Fibroblast of the aortic adventitia (primary cell): Measurements from ENCODE around the gene BTBD6. TPM values are rescaled to one million over a fixed set of nuclear protein-coding genes. Genes with fewer than 3 reads are reported as not detected.
"Not testable (repeated sequence)": the region's sequence is repeated elsewhere in the genome, so short reads cannot be mapped to it uniquely, and the experiment has no call there.

Experiments
- DNase-seq: peaks from one replicate; pipeline ENCODE4 v3.0.0-alpha.2; 2010; ENCODE audit warnings: low read depth
- H3K4me3 ChIP-seq: 2 replicates; pipeline ENCODE4 v1.5.1; 2011; ENCODE audit warnings: low read depth, mild to moderate bottlenecking, control low read depth, low read length, moderate library complexity
- CTCF ChIP-seq: IDR thresholded peaks from 2 replicates; pipeline ENCODE4 v1.5.1; 2011; ENCODE audit warnings: mild to moderate bottlenecking, low read length, control low read depth, inconsistent platforms; ENCODE audit not compliant: insufficient read depth
- total RNA-seq: library from RNA; depleted of rRNA; stranded (reverse); fragments of >200 nt; gene quantifications from 2 replicates; pipeline ENCODE4 v1.2.3, GENCODE V29; 2012; ENCODE audit warnings: low replicate concordance

Gene BTBD6
- total RNA-seq, 1 donor = 51.0 TPM

- DNase-seq = no peak
- no peak for TF ChIP-seq CTCF
- H3K4me3 ChIP-seq = no peak overlapping the region
Measured at GRCh38 chr14:105290621-105291346, 42.5 kb downstream of the BTBD6 start.

GRCh38 chr14:105292826-105293711 is 44.7 kb downstream of the BTBD6 start:
- no peak overlapping the region for H3K4me3 ChIP-seq
- DNase-seq = no peak
- no peak for TF ChIP-seq CTCF

GRCh38 chr14:105294142-105294597 is 45.8 kb downstream of the BTBD6 start:
- no peak for TF ChIP-seq CTCF
- peak; percentile 20 for DNase-seq
- no peak overlapping the region for H3K4me3 ChIP-seq

GRCh38 chr14:105297311-105297710 is 49.0 kb downstream of the BTBD6 start:
- not testable (repeated sequence) for DNase-seq, H3K4me3 ChIP-seq

- no peak for DNase-seq
- peak overlapping the region; percentile 89 for H3K4me3 ChIP-seq
- TF ChIP-seq CTCF = no peak
Measured at GRCh38 chr14:105299654-105300541, 51.6 kb downstream of the BTBD6 start.

Other genes starting within 250 kb of the BTBD6 start
- gene CDCA4, start 227.4 kb upstream of the BTBD6 start, total RNA-seq = 4.0 and 41.1 TPM in 2 replicates
- gene GPR132, start 183.1 kb upstream of the BTBD6 start, total RNA-seq = 0.09 and 0.16 TPM in 2 replicates
- gene JAG2, start 79.8 kb upstream of the BTBD6 start, total RNA-seq = 0.63 and 3.1 TPM in 2 replicates
- gene NUDT14, start 67.2 kb upstream of the BTBD6 start, total RNA-seq = 11.7 and 25.3 TPM in 2 replicates
- gene BRF1, start 52.5 kb downstream of the BTBD6 start, total RNA-seq = 28.8 and 49.4 TPM in 2 replicates
- gene PACS2, start 66.2 kb downstream of the BTBD6 start, total RNA-seq = 41.5 and 48.6 TPM in 2 replicates
- 0.27 and 1.5 TPM in 2 replicates for gene TEX22, start 150.0 kb downstream of the BTBD6 start, total RNA-seq
- 43.0 and 44.4 TPM in 2 replicates for gene MTA1, start 171.3 kb downstream of the BTBD6 start, total RNA-seq
- gene CRIP2, start 226.3 kb downstream of the BTBD6 start, total RNA-seq = 32.9 and 54.3 TPM in 2 replicates
- gene CRIP1, start 238.4 kb downstream of the BTBD6 start, total RNA-seq = 9.4 and 28.4 TPM in 2 replicates
- gene TEDC1, start 242.7 kb downstream of the BTBD6 start, total RNA-seq = 8.7 and 12.6 TPM in 2 replicates